IPS DF 4.7 (cell line): ENCODE data around the gene FKBP1B.
"Not testable (repeated sequence)": the region's sequence is repeated elsewhere in the genome, so short reads cannot be mapped to it uniquely, and the experiment has no call there.

Source experiments
- DNase-seq: peaks from one replicate; pipeline ENCODE4 v3.0.0-alpha.2; 2013; ENCODE audit warnings: low spot score; ENCODE audit errors: extremely low read depth

FKBP1B gene

GRCh38 chr2:24022324-24022974 lies 27.1 kb upstream of the FKBP1B start:
- no peak for DNase-seq

- no peak for DNase-seq
Observed at GRCh38 chr2:24022975-24023575, 26.5 kb upstream of the FKBP1B start.

GRCh38 chr2:24024018-24024417 lies 25.5 kb upstream of the FKBP1B start:
- no peak for DNase-seq

GRCh38 chr2:24024996-24025663 lies 24.4 kb upstream of the FKBP1B start:
- no peak for DNase-seq

GRCh38 chr2:24026233-24026632 lies 23.3 kb upstream of the FKBP1B start:
- no peak for DNase-seq

GRCh38 chr2:24038786-24039499 lies 10.6 kb upstream of the FKBP1B start:
- no peak for DNase-seq

- no peak for DNase-seq
Observed at GRCh38 chr2:24040511-24040910, 9.0 kb upstream of the FKBP1B start.

GRCh38 chr2:24043133-24043532 lies 6.4 kb upstream of the FKBP1B start:
- DNase-seq = not testable (repeated sequence)

GRCh38 chr2:24045511-24046508 lies 3.7 kb upstream of the FKBP1B start:
- no peak for DNase-seq

- DNase-seq = no peak
Observed at GRCh38 chr2:24046599-24046929, 3.0 kb upstream of the FKBP1B start.

GRCh38 chr2:24046930-24047702 lies 2.4 kb upstream of the FKBP1B start, which contains the start of gene WDCP:
Gene WDCP, minus strand, starts transcription at chr2:24047391. Its CDS starts 7,897 bp downstream, at chr2:24039494.
- DNase-seq = peak; percentile 91

- no peak for DNase-seq
Observed at GRCh38 chr2:24047703-24048033, 1.9 kb upstream of the FKBP1B start.

GRCh38 chr2:24048769-24049484 lies 614 bp upstream of the FKBP1B start:
- DNase-seq = no peak

GRCh38 chr2:24050041-24050979 lies 769 bp downstream of the FKBP1B start:
- no peak for DNase-seq

- no peak for DNase-seq
Observed at GRCh38 chr2:24051833-24052232, 2.3 kb downstream of the FKBP1B start.

GRCh38 chr2:24052951-24053350 lies 3.4 kb downstream of the FKBP1B start:
- no peak for DNase-seq

- DNase-seq = no peak
Observed at GRCh38 chr2:24054366-24055010, 4.9 kb downstream of the FKBP1B start.

- DNase-seq = no peak
Observed at GRCh38 chr2:24055750-24056149, 6.2 kb downstream of the FKBP1B start.
